NCI-H2107 (cell line): ENCODE measurements around the gene TMEM91.

Experiments used
- DNase-seq: peaks from one replicate; lab custom pipeline; 2025; lab: John Stamatoyannopoulos, UW

The TMEM91 gene

GRCh38 chr19:41411100-41411967 lies 35.0 kb downstream of the TMEM91 start:
- no peak for DNase-seq

GRCh38 chr19:41411968-41412265 lies 35.6 kb downstream of the TMEM91 start:
- no peak for DNase-seq

DNA sequence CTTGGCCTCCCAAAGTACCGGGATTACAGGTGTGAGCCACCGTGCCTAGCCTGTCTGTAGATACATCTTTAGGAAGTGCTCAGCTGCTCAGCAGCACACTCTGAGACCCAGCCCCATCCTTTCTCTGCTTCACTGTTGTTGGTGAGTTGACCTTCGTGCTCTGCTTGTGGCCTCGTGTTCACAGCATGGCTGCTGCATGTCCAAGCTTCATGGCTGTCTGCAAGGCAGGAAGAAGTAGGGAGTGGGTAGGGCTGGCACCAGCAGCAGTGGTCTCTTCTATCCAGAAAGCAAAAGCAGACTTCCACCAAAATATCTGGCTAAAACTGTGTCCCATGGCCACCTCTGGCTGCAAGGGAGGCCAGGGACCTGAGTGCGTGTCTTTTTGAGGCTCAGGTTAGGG lies 36.6 kb downstream of the TMEM91 start:
- no peak for DNase-seq

GRCh38 chr19:41413947-41414346 lies 37.6 kb downstream of the TMEM91 start:
- DNase-seq = no peak

DNA sequence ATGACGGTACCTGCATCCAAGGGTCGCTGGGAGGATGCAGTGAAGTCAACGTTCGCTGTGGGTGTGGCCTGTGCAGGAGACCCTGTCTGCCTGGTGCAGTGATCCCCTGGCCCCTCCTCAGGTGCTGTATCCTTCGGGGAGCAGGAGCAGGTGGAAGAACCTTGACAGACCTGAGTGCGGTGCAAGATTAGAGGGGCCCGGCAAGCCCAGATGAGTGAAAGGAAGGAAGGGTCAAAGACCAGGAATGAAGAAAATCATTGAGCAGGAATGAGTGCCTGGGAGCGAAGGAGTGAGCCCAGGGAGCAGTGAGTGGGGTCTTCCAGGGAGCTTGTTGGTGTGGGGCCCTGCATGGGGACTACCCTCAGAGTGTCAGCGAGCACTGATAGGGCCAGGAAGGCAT lies 38.1 kb downstream of the TMEM91 start:
- no peak for DNase-seq

DNA sequence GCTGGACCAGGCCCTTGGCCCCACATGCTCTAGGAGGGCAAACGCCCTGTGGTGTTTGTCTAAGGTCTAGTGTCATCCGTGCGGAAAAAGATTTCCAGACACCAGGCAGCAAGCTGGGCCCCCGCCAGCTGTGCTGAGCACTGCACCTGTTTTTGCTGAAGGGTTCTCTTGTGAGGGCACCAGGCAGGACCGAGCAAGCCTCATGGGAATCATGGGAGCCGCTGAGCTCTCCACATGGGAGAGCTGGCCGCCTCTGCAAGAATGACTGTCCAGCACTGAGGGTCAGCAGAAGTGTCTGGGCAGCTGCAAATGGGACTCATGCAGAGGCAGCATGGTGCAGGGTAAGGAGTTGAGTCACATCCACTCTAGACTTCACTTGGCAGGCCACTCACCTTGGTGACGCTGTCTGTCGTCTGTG lies 38.8 kb downstream of the TMEM91 start:
- DNase-seq = peak; percentile 37

DNA sequence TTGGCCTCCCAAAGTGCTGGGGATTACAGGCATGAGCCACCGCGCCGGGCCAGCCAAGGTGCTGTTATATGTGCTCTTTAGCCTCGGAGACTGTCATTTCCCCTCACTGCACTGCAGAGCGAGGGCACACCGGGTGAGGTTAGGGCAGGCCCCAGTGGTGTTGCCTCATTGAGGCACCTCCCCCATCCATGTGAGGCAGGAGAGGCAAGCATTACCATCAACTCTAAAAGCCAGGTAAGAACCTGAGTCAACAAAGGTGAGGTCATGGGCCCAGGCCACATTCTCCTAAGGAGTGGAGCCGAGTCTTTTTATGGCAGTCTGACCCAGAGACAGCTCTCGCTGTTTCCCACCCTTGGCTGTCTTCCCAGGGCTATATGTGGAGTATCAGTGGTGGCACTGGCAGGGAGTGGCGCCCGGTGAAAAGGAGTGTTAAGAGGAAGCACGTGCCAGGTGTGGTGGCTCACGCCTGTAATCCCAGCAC lies 39.9 kb downstream of the TMEM91 start:
- no peak for DNase-seq

- no peak for DNase-seq
Measured at GRCh38 chr19:41420101-41420880, 44.0 kb downstream of the TMEM91 start.

DNA sequence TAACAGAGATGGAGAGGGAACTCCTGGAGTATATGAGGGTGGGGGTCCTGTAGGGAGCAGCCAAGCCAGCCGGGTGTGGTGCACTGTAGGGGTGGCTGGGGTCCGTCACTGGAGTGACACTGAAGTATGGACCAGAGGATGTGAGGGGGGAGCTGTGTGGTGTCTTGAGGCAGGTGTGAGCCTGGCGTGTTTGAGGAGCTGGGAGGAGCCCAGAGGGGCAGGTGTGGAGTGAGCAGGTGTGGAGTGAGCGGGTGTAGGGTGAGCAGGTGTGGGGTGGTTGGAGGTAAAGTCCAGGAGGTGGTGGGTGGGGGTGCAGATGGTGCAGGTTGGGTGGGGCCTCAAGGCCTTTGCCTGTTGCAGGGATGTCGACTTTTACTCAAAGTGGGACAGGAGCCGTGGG lies 45.0 kb downstream of the TMEM91 start:
- peak; percentile 42 for DNase-seq

DNA sequence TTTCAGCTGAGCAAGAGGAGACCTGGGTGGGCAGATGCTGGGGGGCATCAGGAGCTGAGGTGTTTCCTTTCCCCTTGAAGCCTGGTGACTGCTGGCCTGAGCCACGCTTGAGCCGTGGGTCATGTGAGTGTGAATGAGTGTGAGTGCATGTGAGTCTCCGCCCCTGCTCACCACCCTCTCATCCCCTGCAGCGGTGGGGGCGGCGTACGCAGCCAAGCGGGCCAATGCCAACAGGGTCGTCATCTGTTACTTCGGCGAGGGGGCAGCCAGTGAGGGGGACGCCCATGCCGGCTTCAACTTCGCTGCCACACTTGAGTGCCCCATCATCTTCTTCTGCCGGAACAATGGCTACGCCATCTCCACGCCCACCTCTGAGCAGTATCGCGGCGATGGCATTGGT lies 45.6 kb downstream of the TMEM91 start:
- DNase-seq = no peak

DNA sequence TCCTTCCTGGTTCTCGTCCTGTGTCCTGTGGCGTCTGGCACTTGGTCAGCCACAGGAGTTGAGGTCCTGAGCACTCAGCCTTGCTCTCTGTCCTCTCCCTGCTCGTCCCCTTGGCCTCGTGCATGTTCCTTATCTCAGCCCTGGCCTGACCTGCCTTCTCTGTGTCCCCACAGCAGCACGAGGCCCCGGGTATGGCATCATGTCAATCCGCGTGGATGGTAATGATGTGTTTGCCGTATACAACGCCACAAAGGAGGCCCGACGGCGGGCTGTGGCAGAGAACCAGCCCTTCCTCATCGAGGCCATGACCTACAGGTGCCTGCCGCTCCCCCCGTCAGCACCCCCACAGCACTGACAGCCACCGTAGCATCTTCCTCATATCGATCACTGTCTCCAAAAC lies 46.1 kb downstream of the TMEM91 start:
- no peak for DNase-seq

GRCh38 chr19:41422955-41423354 lies 46.6 kb downstream of the TMEM91 start:
- DNase-seq = no peak

- DNase-seq = no peak
Measured at GRCh38 chr19:41424335-41425173, 48.2 kb downstream of the TMEM91 start.

DNA sequence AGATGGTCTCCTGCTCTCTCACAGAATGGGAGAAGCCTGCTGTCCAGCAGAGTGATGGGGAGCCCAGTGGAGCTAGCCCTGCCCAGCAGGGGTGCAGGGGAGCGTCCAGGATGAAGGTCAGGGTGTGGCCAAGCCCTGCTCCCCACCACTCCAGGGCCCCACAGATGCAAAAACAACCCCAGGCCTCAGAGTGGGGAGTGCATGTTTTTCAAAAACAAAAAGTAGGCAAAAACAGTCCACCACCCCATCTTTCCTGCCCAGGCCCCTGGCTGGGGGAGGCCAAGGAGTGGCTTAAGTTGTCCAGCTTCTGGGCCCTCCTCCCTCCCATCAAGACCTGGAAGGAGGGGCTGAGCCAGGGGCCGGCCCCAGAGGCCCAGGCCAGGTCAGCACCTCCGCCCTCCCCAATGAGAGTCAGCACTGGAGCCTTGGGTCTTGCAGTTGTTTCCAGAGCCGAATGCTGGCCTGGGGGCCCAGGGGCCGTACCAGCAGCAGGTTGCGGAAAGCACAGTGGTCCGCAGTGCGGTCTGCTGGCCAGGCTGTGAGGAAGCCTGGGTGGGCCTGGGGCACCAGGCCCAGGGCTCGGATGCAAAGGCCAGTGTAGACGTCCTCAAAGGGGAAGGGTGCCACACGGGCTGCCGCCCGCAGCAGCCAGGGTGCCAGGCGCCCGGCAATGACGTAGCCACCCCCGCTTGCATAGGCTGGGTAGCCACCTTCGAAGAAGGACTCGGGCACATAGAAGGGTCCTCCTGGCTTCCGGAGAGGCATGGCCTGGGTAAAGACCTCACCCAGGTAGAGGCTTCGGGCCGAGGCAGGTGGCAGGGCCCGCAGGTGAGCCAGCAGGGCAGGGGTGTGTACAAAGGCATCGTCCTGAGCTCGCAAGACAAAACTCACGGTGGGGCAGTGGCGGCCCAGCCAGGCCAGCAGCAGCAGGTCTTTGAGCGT lies 49.1 kb downstream of the TMEM91 start:
- DNase-seq = no peak

- DNase-seq = no peak
Measured at GRCh38 chr19:41426116-41426841, 49.9 kb downstream of the TMEM91 start.

DNA sequence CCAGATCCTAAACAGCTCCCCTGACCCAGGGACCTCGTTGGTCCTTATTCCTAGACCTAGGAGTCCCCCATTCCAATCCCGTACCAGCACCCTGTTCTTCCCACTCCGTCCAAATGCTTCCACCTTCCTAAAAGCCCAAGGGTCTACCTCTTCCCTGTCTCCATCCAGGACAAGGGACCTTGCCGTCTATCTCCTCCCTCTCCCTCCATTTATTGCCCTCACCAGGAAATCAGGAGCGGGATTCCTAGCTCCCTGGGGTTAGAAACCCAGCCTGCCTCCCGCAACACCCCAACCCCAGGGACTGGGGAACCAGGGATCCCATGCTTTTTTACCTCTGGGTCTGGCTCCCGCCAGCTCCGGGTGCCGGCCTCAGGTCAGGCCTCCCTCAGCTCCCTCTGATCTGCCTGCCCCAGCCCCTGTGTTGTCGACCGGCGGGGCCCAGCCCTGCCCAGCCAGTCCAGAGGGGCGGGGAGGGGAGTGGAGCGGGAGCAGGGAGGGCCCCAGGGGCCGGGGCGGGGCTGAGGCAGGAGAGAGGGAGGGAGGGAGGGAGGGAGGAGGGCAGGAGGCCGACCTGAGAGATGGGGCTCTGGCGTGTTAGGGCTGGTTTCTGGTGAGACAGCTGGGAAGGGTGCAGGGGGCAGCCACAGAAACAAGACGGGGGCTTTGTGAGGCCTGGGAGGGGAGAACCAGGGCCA lies 50.8 kb downstream of the TMEM91 start, which contains the start of gene B3GNT8:
Gene B3GNT8, minus strand, starts transcription at position 423 of the 695 bp plus-strand sequence. CDS start 596 bp downstream, outside the sequence.
- DNase-seq = peak; percentile 55

GRCh38 chr19:41427647-41428480 lies 51.5 kb downstream of the TMEM91 start:
- no peak for DNase-seq

GRCh38 chr19:41428481-41428859 lies 52.1 kb downstream of the TMEM91 start:
- no peak for DNase-seq

DNA sequence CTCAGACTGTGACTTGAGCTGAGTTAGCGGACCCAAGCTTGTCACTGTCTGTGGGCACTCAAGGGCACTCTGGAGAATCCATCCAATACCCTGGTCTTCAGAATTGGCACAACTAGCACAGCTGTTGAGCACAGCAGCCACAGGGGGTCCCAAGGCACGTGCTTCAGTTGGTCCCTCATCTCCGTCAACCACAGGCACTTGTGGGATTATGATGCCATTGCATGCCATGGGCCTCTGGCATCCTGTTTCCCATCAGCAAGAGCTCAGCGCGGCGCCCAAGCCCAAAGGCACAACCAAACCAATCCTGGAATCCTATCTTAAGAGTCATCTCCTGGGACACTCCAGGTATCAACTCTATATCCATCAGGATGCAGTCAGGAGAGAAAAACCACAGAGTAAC lies 54.6 kb downstream of the TMEM91 start:
- DNase-seq = peak; percentile 37
